ENCODE results near the gene EEF1A2. TPM values are rescaled to one million over a fixed set of nuclear protein-coding genes. Genes with fewer than 3 reads are reported as not detected.
A peak's percentile ranks its signal among the peaks of the same experiment; 100 is the strongest.

Gene EEF1A2
- total RNA-seq, 4 donors from 2014 or later = 13.3 to 26.8 (median 22.9) TPM

- no peak for DNase-seq (ENCODE audit: low spot score in 2 of 2)
Measured at GRCh38 chr20:63525971-63526370, 27.1 kb upstream of the EEF1A2 start.

GRCh38 chr20:63525185-63525584 is 26.3 kb upstream of the EEF1A2 start:
- TF ChIP-seq POLR2A (IDR thresholded peaks at IDR 0.05) (no peak), CTCF (IDR thresholded peaks at IDR 0.05) (no peak)
- no peak for DNase-seq (ENCODE audit: low spot score in 2 of 2)
- H3K4me3 ChIP-seq (ENCODE audit: low read depth, poor library complexity, severe bottlenecking) = no peak overlapping the region
- intact Hi-C loops (cut with DNase I; ENCODE audit: low total_unique reads) = no loop called here
- WGBS, 2 donors = 57 to 58% methylated on average over 3 of the region's 3 CpGs

More at GRCh38 chr20:63525971-63526370, 27.1 kb upstream of the EEF1A2 start:
- WGBS, 2 donors = 15 to 16% methylated on average over 2 of the region's 2 CpGs
- intact Hi-C loops (cut with DNase I; ENCODE audit: low total_unique reads) = no loop called here
- TF ChIP-seq POLR2A (IDR thresholded peaks at IDR 0.05) = no peak
- no peak for TF ChIP-seq CTCF (IDR thresholded peaks at IDR 0.05)
- no peak overlapping the region for H3K4me3 ChIP-seq (ENCODE audit: low read depth, poor library complexity, severe bottlenecking)

GRCh38 chr20:63522981-63523611 is 24.2 kb upstream of the EEF1A2 start:
- H3K4me3 ChIP-seq (ENCODE audit: low read depth, poor library complexity, severe bottlenecking) = no peak overlapping the region
- intact Hi-C loops (cut with DNase I; ENCODE audit: low total_unique reads) = no loop called here
- no peak for DNase-seq (ENCODE audit: low spot score in 2 of 2)
- TF ChIP-seq POLR2A (IDR thresholded peaks at IDR 0.05) = no peak
- no peak for TF ChIP-seq CTCF (IDR thresholded peaks at IDR 0.05)
- WGBS, 2 donors = 84 to 90% methylated on average over 7 to 10 of the region's 11 CpGs

- no peak for DNase-seq (ENCODE audit: low spot score in 2 of 2)
- WGBS, 2 donors = 77 to 93% methylated on average over 3 to 8 of the region's 13 CpGs
- intact Hi-C loops (cut with DNase I; ENCODE audit: low total_unique reads) = no loop called here
- H3K4me3 ChIP-seq (ENCODE audit: low read depth, poor library complexity, severe bottlenecking) = no peak overlapping the region
- no peak for TF ChIP-seq POLR2A (IDR thresholded peaks at IDR 0.05)
Measured at GRCh38 chr20:63522091-63522868, 23.4 kb upstream of the EEF1A2 start.

GRCh38 chr20:63521602-63522001 is 22.7 kb upstream of the EEF1A2 start:
- intact Hi-C loops (cut with DNase I; ENCODE audit: low total_unique reads) = no loop called here
- DNase-seq (ENCODE audit: low spot score in 2 of 2) = no peak
- H3K4me3 ChIP-seq (ENCODE audit: low read depth, poor library complexity, severe bottlenecking) = peak overlapping the region; percentile 78
- 26 to 33% methylated on average over 15 to 19 of the region's 23 CpGs for WGBS, 2 donors
- no peak for TF ChIP-seq CTCF (IDR thresholded peaks at IDR 0.05)
- TF ChIP-seq POLR2A (IDR thresholded peaks at IDR 0.05) = no peak

- intact Hi-C loops (cut with DNase I; ENCODE audit: low total_unique reads) = no loop called here
- DNase-seq (ENCODE audit: low spot score in 2 of 2) = peak; percentile 74 to 95
- WGBS, 2 donors = 2% methylated on average over 11 to 22 of the region's 68 CpGs
- H3K4me3 ChIP-seq (ENCODE audit: low read depth, poor library complexity, severe bottlenecking) = peak overlapping the region; percentile 78
- TF ChIP-seq CTCF (IDR thresholded peaks at IDR 0.05) (no peak), POLR2A (IDR thresholded peaks at IDR 0.05) (no peak)
Measured at GRCh38 chr20:63520934-63521601, 22.2 kb upstream of the EEF1A2 start.

Data from lower leg skin (tissue), 4 donors.